Measurements from ENCODE around the gene GTF3C4. TPM values are rescaled to one million over a fixed set of nuclear protein-coding genes. Genes with fewer than 3 reads are reported as not detected.

GTF3C4 gene
- total and polyA plus RNA-seq, 2 of the 13 experiments (the other 11 are each of a cell fraction or from before 2014, with no cell fraction given): 2.6 to 12.9 TPM

DNA sequence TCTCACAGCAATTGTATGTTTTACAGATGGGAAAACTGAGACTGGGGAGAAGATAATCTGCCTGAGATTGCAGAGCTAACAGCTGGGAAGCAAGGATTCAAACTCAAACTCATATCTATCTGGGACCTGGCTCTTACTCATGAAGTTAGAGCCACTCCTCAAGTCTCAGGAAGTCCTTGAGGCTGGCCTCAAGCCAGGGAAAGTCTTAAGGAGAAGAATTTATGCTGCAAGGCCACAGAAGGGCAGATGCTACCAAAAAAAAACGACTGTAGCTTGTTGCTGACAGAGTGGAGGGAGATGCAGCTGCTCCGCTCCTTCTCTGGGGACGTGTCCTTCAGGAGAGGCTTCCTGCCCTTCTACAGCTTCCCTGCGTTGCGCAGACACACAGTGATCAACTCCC is 48.1 kb upstream of the GTF3C4 start:
- peaks cover 12 to 64% of the 10 kb centered on the region in 2 experiments for H3K36me3 ChIP-seq (replicated peaks in 1 of 2; ENCODE audit: control insufficient read depth in 1 of 2, insufficient read depth in 2 of 2, low read length in 2 of 2)
- no peak for TF ChIP-seq CC2D1A (CRISPR knock-in tag; IDR thresholded peaks at IDR 0.05)
- TF ChIP-seq ZBTB1 (CRISPR knock-in tag; IDR thresholded peaks at IDR 0.05; ENCODE audit: borderline replicate concordance): no peak
- TF ChIP-seq, protein P1, sequence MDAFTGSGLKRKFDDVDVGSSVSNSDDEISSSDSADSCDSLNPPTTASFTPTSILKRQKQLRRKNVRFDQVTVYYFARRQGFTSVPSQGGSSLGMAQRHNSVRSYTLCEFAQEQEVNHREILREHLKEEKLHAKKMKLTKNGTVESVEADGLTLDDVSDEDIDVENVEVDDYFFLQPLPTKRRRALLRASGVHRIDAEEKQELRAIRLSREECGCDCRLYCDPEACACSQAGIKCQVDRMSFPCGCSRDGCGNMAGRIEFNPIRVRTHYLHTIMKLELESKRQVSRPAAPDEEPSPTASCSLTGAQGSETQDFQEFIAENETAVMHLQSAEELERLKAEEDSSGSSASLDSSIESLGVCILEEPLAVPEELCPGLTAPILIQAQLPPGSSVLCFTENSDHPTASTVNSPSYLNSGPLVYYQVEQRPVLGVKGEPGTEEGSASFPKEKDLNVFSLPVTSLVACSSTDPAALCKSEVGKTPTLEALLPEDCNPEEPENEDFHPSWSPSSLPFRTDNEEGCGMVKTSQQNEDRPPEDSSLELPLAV (CRISPR knock-in tag; conservative IDR thresholded peaks at IDR 0.05; ENCODE audit: low read depth): no peak
- TF ChIP-seq MIXL1 (CRISPR knock-in tag; IDR thresholded peaks at IDR 0.05): no peak
- TF ChIP-seq PTBP1 (IDR thresholded peaks at IDR 0.05; ENCODE audit: low read depth, low read length, poor library complexity, severe bottlenecking): no peak
- TF ChIP-seq ZNF274 (CRISPR knock-in tag; IDR thresholded peaks at IDR 0.05): no peak
- TF ChIP-seq ZNF10 (CRISPR knock-in tag; IDR thresholded peaks at IDR 0.05; ENCODE audit: borderline replicate concordance, low read depth): no peak
- TF ChIP-seq ZNF451 (CRISPR knock-in tag; IDR thresholded peaks at IDR 0.05): no peak
- TF ChIP-seq, protein P2, sequence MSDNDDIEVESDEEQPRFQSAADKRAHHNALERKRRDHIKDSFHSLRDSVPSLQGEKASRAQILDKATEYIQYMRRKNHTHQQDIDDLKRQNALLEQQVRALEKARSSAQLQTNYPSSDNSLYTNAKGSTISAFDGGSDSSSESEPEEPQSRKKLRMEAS (IDR thresholded peaks at IDR 0.05): no peak
- TF ChIP-seq GMEB1 (CRISPR knock-in tag; IDR thresholded peaks at IDR 0.05; ENCODE audit: borderline replicate concordance): no peak
- no peak for TF ChIP-seq ZFP36L2 (CRISPR knock-in tag; IDR thresholded peaks at IDR 0.05)
- TF ChIP-seq ZNF407 (CRISPR knock-in tag; IDR thresholded peaks at IDR 0.05; ENCODE audit: not compliant biosample characterization): no peak
- TF ChIP-seq ZNF839 (CRISPR knock-in tag; IDR thresholded peaks at IDR 0.05; ENCODE audit: borderline replicate concordance): no peak

More for the DNA sequence above, 48.1 kb upstream of the GTF3C4 start:
- no TSS peak for BruUV-seq (replicated peaks)
- no peak overlapping the region for H3K4me2 ChIP-seq (ENCODE audit: low read depth, low read length)
- ATAC-seq (no peak), FAIRE-seq (no peak), DNase-seq (ENCODE audit: low spot score) (no peak)
- POLR2A ChIA-PET: no interaction called here
- H2AFZ ChIP-seq (ENCODE audit: low read length): no peak overlapping the region
- WGBS (ENCODE audit: low lambda C conversion rate): 87% methylated on average over 5 of the region's 5 CpGs
- CTCF ChIA-PET (ENCODE audit: low intra/inter-chr PET ratio, low total read pairs): no interaction called here
- H3K4me1 ChIP-seq (ENCODE audit: insufficient read depth, low read length): no peaks in the 10 kb centered on the region
- no peaks in the 10 kb centered on the region for H3K27me3 ChIP-seq (ENCODE audit: control insufficient read depth in 1 of 2, insufficient read depth in 2 of 2, low read length in 2 of 2)
- H3K27ac ChIP-seq (ENCODE audit: extremely low read length, insufficient read depth, low read length): no peak overlapping the region
- intact Hi-C loops (cut with micrococcal nuclease; ENCODE audit: unreplicated experiment) (no loop called here), in situ Hi-C loops (cut with HindIII; ENCODE audit: extremely low pct_ligation_motif_present, low pct_unique_long_range_greater_than_20kb) (no loop called here)
- H3K9me3 ChIP-seq (ENCODE audit: low read length): no peaks in the 10 kb centered on the region
- no peaks in the 10 kb centered on the region for H4K20me1 ChIP-seq (ENCODE audit: insufficient read depth, low read length)
- no peak overlapping the region for H3K9ac ChIP-seq (ENCODE audit: insufficient read depth, low read depth, low read length)
- no peaks in the 10 kb centered on the region for H3K79me2 ChIP-seq (ENCODE audit: insufficient read depth, low read length)
- no peak overlapping the region for H3K4me3 ChIP-seq (replicated peaks in 1 of 3; ENCODE audit: insufficient read depth in 1 of 3, low read depth in 2 of 3, low read length in 3 of 3)
